HG03469 (cell line): ENCODE measurements around the gene NPM3.

Experiments used
- ATAC-seq: cut with Tn5 transposase; IDR thresholded peaks from one replicate; pipeline ENCODE4 v1.9.1; 2021; ENCODE audit warnings: mild to moderate bottlenecking, moderate library complexity, moderate number of reproducible peaks; ENCODE audit not compliant: unreplicated experiment

Gene NPM3

GRCh38 chr10:101782811-101783735 lies at the start of gene NPM3:
TSS of gene NPM3 (minus strand) at chr10:101783446. CDS start at chr10:101783390, 56 bp downstream.
- ATAC-seq: no peak

GRCh38 chr10:101832325-101832771 lies 49.1 kb upstream of the NPM3 start:
- ATAC-seq: no peak

- ATAC-seq: no peak
These were observed 48.0 kb upstream of the NPM3 start for GRCh38 chr10:101831169-101831811.

- ATAC-seq: peak; percentile 36
These were observed 47.3 kb upstream of the NPM3 start for GRCh38 chr10:101830322-101831168.

DNA sequence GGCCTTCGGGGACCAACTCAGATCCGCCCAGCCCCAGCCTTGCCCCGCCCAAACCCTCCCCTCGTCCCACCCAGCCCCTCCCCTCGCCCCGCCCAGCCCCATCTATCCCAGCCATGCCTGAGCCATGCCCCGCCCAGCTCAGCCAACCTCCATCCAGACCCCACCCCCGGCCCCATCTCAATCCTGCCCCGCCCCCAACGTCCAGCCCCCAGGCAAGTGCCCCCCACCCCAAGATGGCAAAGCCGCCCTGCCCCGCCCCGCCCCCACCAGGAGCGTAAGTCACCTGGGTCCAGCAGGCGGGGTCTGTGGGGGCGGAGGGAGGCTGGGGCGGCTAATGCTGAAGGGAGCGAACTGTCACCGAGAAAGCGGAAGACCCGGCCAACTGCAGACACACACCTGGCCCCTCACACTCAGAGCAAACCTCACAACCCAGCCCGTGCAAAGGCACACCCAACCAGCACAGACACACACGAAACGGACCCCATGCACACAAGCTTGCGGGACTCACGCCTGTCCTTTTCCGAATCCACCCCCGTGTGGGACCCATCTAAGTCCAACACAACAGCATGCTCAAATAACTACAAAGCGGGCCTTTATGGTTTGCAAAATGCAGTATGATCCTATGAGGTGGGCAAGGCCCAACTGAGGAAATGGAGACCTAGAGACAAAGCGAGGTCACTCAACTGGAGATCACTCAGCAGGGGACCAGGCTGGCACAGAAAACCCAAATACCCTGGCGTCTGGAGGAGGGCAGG lies 46.5 kb upstream of the NPM3 start:
- ATAC-seq: peak; percentile 7

- no peak for ATAC-seq
These were observed 45.7 kb upstream of the NPM3 start for GRCh38 chr10:101828766-101829551.

DNA sequence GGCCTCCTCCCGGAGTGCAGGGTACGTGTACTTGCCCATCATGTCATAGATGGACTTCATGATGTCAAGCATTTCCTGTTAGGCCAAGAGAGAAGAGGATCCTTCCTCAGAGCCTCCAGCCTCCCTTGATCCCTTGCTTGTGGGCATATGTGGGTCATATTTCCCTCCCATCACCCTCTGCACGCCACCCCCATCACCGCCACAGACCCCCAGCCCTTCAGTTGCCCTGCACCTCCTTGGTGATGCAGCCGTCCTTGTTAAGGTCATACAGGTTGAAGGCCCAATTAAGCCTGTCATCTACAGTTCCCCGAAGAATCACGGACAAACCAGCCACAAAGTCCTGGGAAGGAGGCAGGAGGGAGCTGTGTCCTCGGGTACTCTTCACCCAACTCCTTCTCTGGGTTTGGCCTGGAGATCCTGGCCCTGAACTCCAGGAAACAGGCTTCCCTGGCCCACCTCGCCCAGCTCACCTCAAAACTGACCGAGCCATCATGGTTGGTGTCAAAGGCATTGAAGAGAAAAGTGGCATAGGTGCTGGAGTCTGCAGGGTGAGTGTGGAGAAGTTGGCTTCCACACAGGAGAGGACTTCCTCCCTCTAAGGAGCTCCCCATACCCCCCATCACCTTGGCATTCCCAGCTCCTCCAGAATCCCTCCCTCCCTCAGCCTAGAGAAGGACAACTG lies 44.8 kb upstream of the NPM3 start:
- no peak for ATAC-seq

DNA sequence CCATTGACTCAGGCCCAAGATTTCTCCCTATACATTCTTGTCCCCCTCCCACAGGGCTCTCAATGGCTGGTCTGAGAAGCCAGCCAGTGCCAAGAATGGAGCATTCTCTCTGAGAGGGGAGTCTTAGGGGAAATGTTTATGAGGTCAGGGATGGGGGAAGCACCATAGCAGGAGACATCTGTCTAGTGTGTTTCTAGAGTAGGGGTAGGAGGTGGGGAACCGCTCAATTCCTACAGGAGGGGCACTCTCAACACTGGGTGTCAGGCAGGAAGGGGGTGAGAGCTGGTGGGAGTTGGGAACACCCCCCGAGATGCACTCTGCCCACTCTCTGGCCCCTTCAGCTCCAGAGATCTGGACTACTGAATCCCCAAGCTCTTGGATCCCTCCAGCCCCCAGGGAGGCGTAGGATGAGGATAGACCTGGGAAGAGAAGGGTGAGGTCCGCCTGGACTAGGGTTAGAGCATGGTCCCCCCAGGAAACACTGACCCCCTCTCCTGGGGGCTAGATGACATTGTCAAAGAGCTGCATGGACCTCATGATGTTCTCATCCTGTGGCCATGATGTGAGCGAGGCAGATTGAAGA lies 43.7 kb upstream of the NPM3 start:
- no peak for ATAC-seq

DNA sequence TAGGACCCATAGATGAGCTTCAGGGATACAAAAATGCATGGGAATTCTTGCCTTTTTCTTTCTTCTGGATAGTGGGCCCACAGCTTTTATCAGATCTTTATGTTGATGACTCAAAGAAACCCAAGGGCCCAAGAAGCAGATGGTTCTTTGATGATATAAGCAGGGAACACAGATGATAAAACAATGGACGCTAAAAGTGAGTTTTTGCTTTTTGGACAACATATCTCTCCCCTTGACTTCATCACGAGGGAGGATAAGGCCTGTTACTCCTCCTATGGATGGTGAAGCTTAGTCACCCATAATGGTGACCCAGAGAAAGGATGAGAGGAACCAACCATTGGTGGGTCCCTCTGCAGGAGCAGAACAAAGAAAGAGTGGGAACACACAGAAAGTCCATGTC lies 41.5 kb upstream of the NPM3 start:
- ATAC-seq: no peak

GRCh38 chr10:101818872-101819633 lies 35.8 kb upstream of the NPM3 start:
- ATAC-seq: peak; percentile 11

GRCh38 chr10:101818119-101818871 lies 35.0 kb upstream of the NPM3 start, which contains the start of gene OGA:
TSS of gene OGA (minus strand) at chr10:101818444. CDS start at chr10:101818022, 422 bp downstream.
- peak; percentile 63 for ATAC-seq

- ATAC-seq: no peak
These were observed 34.3 kb upstream of the NPM3 start for GRCh38 chr10:101817337-101818118.

DNA sequence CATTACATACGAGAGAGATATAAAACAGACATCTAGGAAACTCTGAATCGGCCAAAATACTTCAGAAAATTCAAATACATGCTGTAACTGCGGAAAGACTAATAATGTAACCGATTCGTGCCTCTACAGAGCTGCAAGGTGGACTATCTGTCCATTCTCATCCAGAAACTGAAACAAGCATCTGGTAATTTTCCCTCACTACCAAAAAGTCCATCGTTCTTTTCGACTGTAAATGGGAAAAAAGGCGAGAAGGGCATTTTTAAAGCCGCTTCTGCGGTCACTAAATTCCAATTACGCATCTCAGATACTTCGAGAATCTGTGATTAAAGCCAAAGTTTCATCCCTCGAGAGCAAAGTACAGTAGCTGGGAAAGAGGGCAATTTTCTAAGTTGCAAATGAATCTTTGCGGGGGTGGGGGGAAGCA lies 33.7 kb upstream of the NPM3 start:
- ATAC-seq: no peak

- ATAC-seq: no peak
These were observed 33.1 kb upstream of the NPM3 start for GRCh38 chr10:101816376-101816775.

DNA sequence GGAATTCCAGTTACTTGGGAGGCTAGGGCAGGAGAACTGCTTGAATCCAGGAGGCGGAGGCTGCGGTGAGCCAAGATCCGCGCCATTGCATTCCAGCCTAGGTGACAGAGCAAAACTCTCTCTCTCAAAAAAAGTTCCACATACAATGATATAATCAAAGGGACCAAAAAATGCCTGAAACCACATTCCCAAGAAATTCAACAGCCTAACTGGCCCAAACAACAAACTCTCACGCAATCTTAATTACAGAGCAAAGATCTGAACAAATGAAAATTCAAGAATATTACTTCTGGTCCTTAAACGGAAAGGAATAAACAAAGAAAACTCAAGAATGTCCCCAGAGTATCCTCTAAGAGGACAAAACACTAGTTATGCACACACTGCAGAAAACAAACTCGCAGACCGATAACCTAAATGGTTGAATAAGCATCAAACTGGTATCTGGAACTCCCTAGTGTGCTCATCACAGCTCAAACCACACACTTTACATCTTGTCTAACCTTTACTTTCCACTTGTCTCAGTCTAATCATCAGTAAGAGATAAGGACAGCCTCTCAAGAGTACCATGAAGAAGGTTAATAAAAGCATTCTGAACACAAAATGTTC lies 31.3 kb upstream of the NPM3 start:
- peak; percentile 23 for ATAC-seq

DNA sequence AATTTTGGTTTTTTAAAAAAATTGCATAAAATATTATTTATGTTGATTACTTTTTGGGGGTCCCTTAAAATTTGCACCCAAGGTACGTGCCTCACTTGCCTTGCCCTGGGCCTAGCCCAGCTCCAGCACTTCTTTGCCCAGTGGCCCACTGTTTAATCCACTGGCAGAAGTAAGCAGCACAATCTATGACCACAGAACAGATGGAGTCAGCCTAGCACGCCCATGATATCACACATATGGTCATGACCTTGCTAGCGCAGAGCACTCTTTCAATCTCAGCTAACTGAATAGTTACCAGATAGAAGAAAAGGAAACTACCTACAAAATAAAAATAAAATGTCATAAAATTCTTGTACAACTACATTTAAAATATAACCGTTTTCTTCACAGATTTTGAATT lies 29.4 kb upstream of the NPM3 start:
- no peak for ATAC-seq
